ENCODE data around the gene ANKRD22. TPM values are rescaled to one million over a fixed set of nuclear protein-coding genes. Genes with fewer than 3 reads are reported as not detected.

The ANKRD22 gene
- total and polyA plus RNA-seq, 2 of the 8 experiments (the other 6 are each of a cell fraction or from before 2014, with no cell fraction given): 0.68 TPM; not detected in 1

GRCh38 chr10:88874281-88874680, 22.6 kb upstream of the ANKRD22 start:
- H3K56ac ChIP-seq (replicated peaks; ENCODE audit: insufficient read length, low read depth, low read length): no peak overlapping the region
- H3K36me3 ChIP-seq (ENCODE audit: control insufficient read depth in 2 of 4, insufficient read depth in 4 of 4, low read length in 3 of 4): no peaks in the 10 kb centered on the region
- 81 to 100% methylated on average over 1 to 2 of the region's 2 CpGs for WGBS, 2 experiments (ENCODE audit: extremely low coverage in 1 of 2, insufficient coverage in 1 of 2, insufficient read length in 1 of 2, insufficient replicate concordance in 2 of 2, low coverage in 1 of 2, low lambda C conversion rate in 2 of 2, missing lambda C conversion rate in 1 of 2)
- no peak overlapping the region for H2BK12ac ChIP-seq (ENCODE audit: low read depth, low read length)
- no peak overlapping the region for H3K23ac ChIP-seq (ENCODE audit: insufficient read length)
- no peak overlapping the region for H3K4me3 ChIP-seq (ENCODE audit: extremely low read depth in 1 of 4, insufficient read depth in 2 of 4, low read depth in 3 of 4, low read length in 4 of 4)
- H3K9me3 ChIP-seq (ENCODE audit: insufficient read depth in 2 of 2, low read depth in 1 of 2, low read length in 1 of 2): no peaks in the 10 kb centered on the region
- no peak overlapping the region for H4K91ac ChIP-seq (replicated peaks; ENCODE audit: insufficient read length, low read length)
- H3K4me2 ChIP-seq (ENCODE audit: insufficient read depth in 1 of 2, low read depth in 2 of 2, low read length in 2 of 2): no peak overlapping the region
- no peak overlapping the region for H2AK5ac ChIP-seq (ENCODE audit: low read depth, low read length)
- H2BK5ac ChIP-seq (ENCODE audit: low read depth, low read length): no peak overlapping the region
- 0 out of 7 replicates have a peak, but pooled peaks cover 0 to under 1% (median 0%) of the 10 kb centered on the region in 4 experiments for H3K27me3 ChIP-seq (replicated peaks in 1 of 4; ENCODE audit: control insufficient read depth in 3 of 4, extremely low read depth in 1 of 4, insufficient read depth in 3 of 4, low read length in 3 of 4)
- no peak overlapping the region for H3K14ac ChIP-seq (ENCODE audit: insufficient read length)
- DNase-seq (ENCODE audit: low read depth in 1 of 2, low spot score in 2 of 2) (no peak), FAIRE-seq (no peak)
- no peak overlapping the region for H3K27ac ChIP-seq (ENCODE audit: low read depth, low read length)
- H3K79me1 ChIP-seq (ENCODE audit: low read depth, low read length): no peaks in the 10 kb centered on the region
- TF ChIP-seq CBX5 (IDR thresholded peaks at IDR 0.05; ENCODE audit: low read depth, low read length): no peak
- no peak for TF ChIP-seq CHD1 (IDR thresholded peaks at IDR 0.05; ENCODE audit: low read depth, low read length)
- TF ChIP-seq SRF (IDR thresholded peaks at IDR 0.05; ENCODE audit: low read depth, low read length): no peak
- TF ChIP-seq TEAD4 (IDR thresholded peaks at IDR 0.05; ENCODE audit: low read depth, low read length): no peak
- H2AFZ ChIP-seq (ENCODE audit: low read length): no peak overlapping the region
- H3K9ac ChIP-seq (replicated peaks in 1 of 4; ENCODE audit: extremely low read depth in 1 of 4, low read depth in 3 of 4, low read length in 3 of 4): no peak overlapping the region
- no peak overlapping the region for H2BK20ac ChIP-seq (ENCODE audit: low read length)
- POLR2A ChIA-PET (ENCODE audit: partially characterized antibody): no interaction called here
- no peak overlapping the region for H4K8ac ChIP-seq (ENCODE audit: extremely low read depth, insufficient read depth, low read length)
- H3K4me1 ChIP-seq (replicated peaks in 1 of 4; ENCODE audit: control insufficient read depth in 3 of 4, insufficient read depth in 4 of 4, low read length in 3 of 4): peaks cover 0 to 2% (median 0%) of the 10 kb centered on the region in 4 experiments; a peak in 2 of 7 replicates
- CTCF ChIA-PET (ENCODE audit: partially characterized antibody): interaction anchor here (1.4 kb wide), 1 partner anchor 21 kb away, joined by 3 read pairs; no protein-coding TSS in a partner anchor
- H3K79me2 ChIP-seq (ENCODE audit: control insufficient read depth in 1 of 2, insufficient read depth in 2 of 2, low read length in 2 of 2): no peaks in the 10 kb centered on the region
- H4K20me1 ChIP-seq (replicated peaks in 1 of 2; ENCODE audit: control insufficient read depth in 1 of 2, insufficient read depth in 2 of 2, low read length in 2 of 2): no peaks in the 10 kb centered on the region
- H2BK15ac ChIP-seq (ENCODE audit: low read length): no peak overlapping the region
- H2BK120ac ChIP-seq (replicated peaks; ENCODE audit: low read depth, low read length): no peak overlapping the region
- no peaks in the 10 kb centered on the region for H3K23me2 ChIP-seq (ENCODE audit: low read depth, low read length)
- no peak overlapping the region for H3K18ac ChIP-seq (ENCODE audit: extremely low read depth, low read length)
- H4K5ac ChIP-seq (ENCODE audit: insufficient read length, low read depth, low read length): no peak overlapping the region
- no peak overlapping the region for H3K4ac ChIP-seq (replicated peaks; ENCODE audit: insufficient read length, low read depth, low read length)
